HG03442 (cell line): ENCODE results near the gene GRIA4.
"Not testable (repeated sequence)": the region's sequence is repeated elsewhere in the genome, so short reads cannot be mapped to it uniquely, and the experiment has no call there.

Experiments
- ATAC-seq: cut with Tn5 transposase; IDR thresholded peaks from one replicate; pipeline ENCODE4 v1.9.1; 2021; ENCODE audit warnings: mild to moderate bottlenecking, moderate library complexity; ENCODE audit not compliant: unreplicated experiment

The GRIA4 gene

GRCh38 chr11:105718641-105719040, 108.8 kb downstream of the GRIA4 start:
- ATAC-seq, result no peak

GRCh38 chr11:105719073-105719822, 109.4 kb downstream of the GRIA4 start:
- peak; percentile 96 for ATAC-seq

- no peak for ATAC-seq
Measured at GRCh38 chr11:105720096-105720495, 110.2 kb downstream of the GRIA4 start.

- ATAC-seq, result no peak
Measured at GRCh38 chr11:105723269-105723668, 113.4 kb downstream of the GRIA4 start.

- ATAC-seq, result no peak
Measured at GRCh38 chr11:105732611-105733010, 122.7 kb downstream of the GRIA4 start.

- no peak for ATAC-seq
Measured at GRCh38 chr11:105734426-105734825, 124.6 kb downstream of the GRIA4 start.

- no peak for ATAC-seq
Measured at GRCh38 chr11:105738251-105738650, 128.4 kb downstream of the GRIA4 start.

- no peak for ATAC-seq
Measured at GRCh38 chr11:105738986-105739795, 129.3 kb downstream of the GRIA4 start.

GRCh38 chr11:105740164-105740903, 130.5 kb downstream of the GRIA4 start:
- peak; percentile 93 for ATAC-seq

- ATAC-seq, result no peak
Measured at GRCh38 chr11:105741488-105742020, 131.7 kb downstream of the GRIA4 start.

GRCh38 chr11:105754260-105754659, 144.4 kb downstream of the GRIA4 start:
- no peak for ATAC-seq

GRCh38 chr11:105754716-105755115, 144.8 kb downstream of the GRIA4 start:
- no peak for ATAC-seq

- no peak for ATAC-seq
Measured at GRCh38 chr11:105757107-105757506, 147.2 kb downstream of the GRIA4 start.

GRCh38 chr11:105763594-105763993, 153.7 kb downstream of the GRIA4 start:
- no peak for ATAC-seq

- ATAC-seq, result no peak
Measured at GRCh38 chr11:105767931-105768330, 158.1 kb downstream of the GRIA4 start.

GRCh38 chr11:105769627-105770026, 159.8 kb downstream of the GRIA4 start:
- ATAC-seq, result no peak

GRCh38 chr11:105773452-105773851, 163.6 kb downstream of the GRIA4 start:
- not testable (repeated sequence) for ATAC-seq

GRCh38 chr11:105774899-105775298, 165.0 kb downstream of the GRIA4 start:
- ATAC-seq, result no peak

GRCh38 chr11:105780781-105781525, 171.1 kb downstream of the GRIA4 start:
- no peak for ATAC-seq

GRCh38 chr11:105781807-105782206, 171.9 kb downstream of the GRIA4 start:
- ATAC-seq, result no peak
